ENCODE measurements around the gene SLC25A29.
"Not testable (repeated sequence)": the region's sequence is repeated elsewhere in the genome, so short reads cannot be mapped to it uniquely, and the experiment has no call there.

Gene SLC25A29

GRCh38 chr14:100292776-100293461, 13.3 kb downstream of the SLC25A29 start:
- DNase-seq = no peak

- DNase-seq = no peak
These were observed 13.9 kb downstream of the SLC25A29 start for GRCh38 chr14:100292301-100292775.

GRCh38 chr14:100291305-100292075, 14.8 kb downstream of the SLC25A29 start:
- no peak for DNase-seq

- DNase-seq = peak in 2 of 14 donors; percentile 8 to 50
These were observed 15.5 kb downstream of the SLC25A29 start for GRCh38 chr14:100290607-100291304.

GRCh38 chr14:100289916-100290606, 16.2 kb downstream of the SLC25A29 start:
- no peak for DNase-seq

GRCh38 chr14:100288382-100289185, 17.7 kb downstream of the SLC25A29 start:
- DNase-seq = no peak

GRCh38 chr14:100287998-100288295, 18.3 kb downstream of the SLC25A29 start:
- not testable (repeated sequence) for DNase-seq

- no peak for DNase-seq
These were observed 18.8 kb downstream of the SLC25A29 start for GRCh38 chr14:100287202-100287997.

GRCh38 chr14:100286484-100287191, 19.6 kb downstream of the SLC25A29 start:
- DNase-seq = no peak

- no peak for DNase-seq
These were observed 20.3 kb downstream of the SLC25A29 start for GRCh38 chr14:100285913-100286400.

- DNase-seq = peak in 6 of 14 donors; percentile 25 to 82 (median 63)
These were observed 21.0 kb downstream of the SLC25A29 start for GRCh38 chr14:100285021-100285912.

GRCh38 chr14:100283984-100284881, 22.0 kb downstream of the SLC25A29 start:
- no peak for DNase-seq

GRCh38 chr14:100283436-100283835, 22.8 kb downstream of the SLC25A29 start:
- not testable (repeated sequence) for DNase-seq

- DNase-seq = no peak
These were observed 23.4 kb downstream of the SLC25A29 start for GRCh38 chr14:100282766-100283419.

GRCh38 chr14:100282083-100282350, 24.2 kb downstream of the SLC25A29 start:
- DNase-seq = no peak

- DNase-seq = no peak
These were observed 24.8 kb downstream of the SLC25A29 start for GRCh38 chr14:100281286-100282082.

- no peak for DNase-seq
These were observed 26.7 kb downstream of the SLC25A29 start for GRCh38 chr14:100279563-100279962.

All from C1 segment of cervical spinal cord (tissue), 14 donors.